H9 (cell line): ENCODE results near the gene HES1. TPM values are rescaled to one million over a fixed set of nuclear protein-coding genes. Genes with fewer than 3 reads are reported as not detected.

Experiments
- DNase-seq: peaks from one replicate; pipeline ENCODE4 v3.0.0-alpha.2; 2017
- H2AFZ ChIP-seq: one replicate; pipeline ENCODE4 v1.6.1; 2013; ENCODE audit warnings: mild to moderate bottlenecking, low read length, control low read depth, moderate library complexity
- H2AK5ac ChIP-seq: 2 replicates; pipeline ENCODE4 v1.6.1; 2013; ENCODE audit warnings: low read length, control low read depth, mixed read lengths; ENCODE audit not compliant: insufficient read length
- H2BK120ac ChIP-seq: one replicate; pipeline ENCODE4 v1.6.1; 2013; ENCODE audit warnings: low read depth, mild to moderate bottlenecking, low read length, control low read depth, inconsistent platforms; ENCODE audit not compliant: poor library complexity, severe bottlenecking
- H2BK12ac ChIP-seq: 2 replicates; pipeline ENCODE4 v1.6.1; 2013; ENCODE audit warnings: low read length, control low read depth, mixed read lengths, low read depth; ENCODE audit not compliant: insufficient read length
- H2BK15ac ChIP-seq: 2 replicates; pipeline ENCODE4 v1.6.1; 2013; ENCODE audit warnings: low read depth, low read length, control low read depth
- H2BK20ac ChIP-seq: one replicate; pipeline ENCODE4 v1.6.1; 2013; ENCODE audit warnings: low read depth, mild to moderate bottlenecking, low read length, control low read depth, inconsistent platforms; ENCODE audit not compliant: poor library complexity, severe bottlenecking
- H2BK5ac ChIP-seq: 2 replicates; pipeline ENCODE4 v1.6.1; 2013; ENCODE audit warnings: low read length, control low read depth, mixed read lengths; ENCODE audit not compliant: insufficient read length
- H3K14ac ChIP-seq: 2 replicates; pipeline ENCODE4 v1.6.1; 2013; ENCODE audit warnings: low read length, control low read depth; ENCODE audit not compliant: insufficient read depth
- H3K18ac ChIP-seq: 2 replicates; pipeline ENCODE4 v1.6.1; 2013; ENCODE audit warnings: low read depth, mild to moderate bottlenecking, mixed read lengths, low read length, control low read depth; ENCODE audit not compliant: insufficient read length
- H3K23ac ChIP-seq: 2 replicates; pipeline ENCODE4 v1.6.1; 2013; ENCODE audit warnings: low read length, control low read depth, mixed read lengths, low read depth; ENCODE audit not compliant: insufficient read length
- H3K23me2 ChIP-seq: 2 replicates; pipeline ENCODE4 v1.6.1; 2013; ENCODE audit warnings: low read depth, mild to moderate bottlenecking, mixed read lengths, low read length, control low read depth; ENCODE audit not compliant: insufficient read length, poor library complexity, severe bottlenecking
- H3K27ac ChIP-seq: 2 replicates; pipeline ENCODE4 v1.5.1; 2013; ENCODE audit warnings: low read length, control low read depth, mixed read lengths, low read depth; ENCODE audit not compliant: insufficient read length
- H3K27me3 ChIP-seq: 2 replicates; pipeline ENCODE4 v1.6.1; 2013; ENCODE audit warnings: low read length, control low read depth, inconsistent platforms; ENCODE audit not compliant: insufficient read depth
- H3K4ac ChIP-seq: 2 replicates; pipeline ENCODE4 v1.6.1; 2013; ENCODE audit warnings: low read depth, mild to moderate bottlenecking, control low read depth, inconsistent platforms, low read length, moderate library complexity
- H3K4me1 ChIP-seq: 2 replicates; pipeline ENCODE4 v1.6.1; 2013; ENCODE audit warnings: low read length, control low read depth, inconsistent platforms; ENCODE audit not compliant: insufficient read depth
- H3K4me2 ChIP-seq: 2 replicates; pipeline ENCODE4 v1.6.1; 2013; ENCODE audit warnings: low read length, control low read depth, mixed read lengths; ENCODE audit not compliant: insufficient read length, insufficient read depth
- H3K56ac ChIP-seq: 2 replicates; pipeline ENCODE4 v1.6.1; 2013; ENCODE audit warnings: low read depth, mild to moderate bottlenecking, mixed read lengths, low read length, control low read depth; ENCODE audit not compliant: insufficient read length
- H3K79me1 ChIP-seq: 2 replicates; pipeline ENCODE4 v1.6.1; 2013; ENCODE audit warnings: low read depth, mild to moderate bottlenecking, moderate library complexity, low read length, control low read depth, inconsistent platforms; ENCODE audit not compliant: insufficient read depth, poor library complexity, severe bottlenecking
- H3K79me2 ChIP-seq: 2 replicates; pipeline ENCODE4 v1.6.1; 2013; ENCODE audit warnings: low read length, control low read depth, inconsistent platforms; ENCODE audit not compliant: insufficient read depth
- H3K9ac ChIP-seq: 2 replicates; pipeline ENCODE4 v1.6.1; 2013; ENCODE audit warnings: low read length, control low read depth, mixed read lengths; ENCODE audit not compliant: insufficient read length; ENCODE audit errors: extremely low read depth
- H3K9me3 ChIP-seq: one replicate; pipeline ENCODE4 v1.6.1; 2013; ENCODE audit warnings: low read depth, low read length, inconsistent platforms; ENCODE audit not compliant: control insufficient read depth
- H3T11ph ChIP-seq: one replicate; pipeline ENCODE4 v1.6.1; 2013; ENCODE audit warnings: mild to moderate bottlenecking, low read length, control low read depth, inconsistent platforms
- H4K20me1 ChIP-seq: one replicate; pipeline ENCODE4 v1.6.1; 2013; ENCODE audit not compliant: control insufficient read depth, insufficient read length, insufficient read depth
- H4K5ac ChIP-seq: 2 replicates; pipeline ENCODE4 v1.6.1; 2013; ENCODE audit warnings: low read depth, mild to moderate bottlenecking, mixed read lengths, low read length, control low read depth; ENCODE audit not compliant: insufficient read length
- H4K8ac ChIP-seq: replicated peaks from 2 replicates; pipeline ENCODE4 v1.6.1; 2013; ENCODE audit warnings: low read length, control low read depth, mixed read lengths, low read depth; ENCODE audit not compliant: insufficient read length
- H4K91ac ChIP-seq: 2 replicates; pipeline ENCODE4 v1.6.1; 2013; ENCODE audit warnings: low read depth, mild to moderate bottlenecking, moderate library complexity, mixed read lengths, low read length, control low read depth; ENCODE audit not compliant: insufficient read length
- H3K27ac Mint-ChIP-seq, 3 experiments: 2 replicates in 2 of 3; 3 replicates in 1 of 3; pipeline ENCODE4 v1.8.0; 2020 to 2021; ENCODE audit warnings: mixed read lengths in 3 of 3, mild to moderate bottlenecking in 1 of 3, moderate library complexity in 1 of 3
- H3K27me3 Mint-ChIP-seq: 2 replicates; pipeline ENCODE4 v1.8.0; 2021; ENCODE audit warnings: low read depth, mild to moderate bottlenecking, moderate library complexity, mixed read lengths
- H3K36me3 Mint-ChIP-seq, 3 experiments: 2 replicates in 2 of 3; 3 replicates in 1 of 3; pipeline ENCODE4 v1.8.0; 2020 to 2021; ENCODE audit warnings: low read depth in 3 of 3, mixed read lengths in 3 of 3; ENCODE audit not compliant: insufficient read depth in 1 of 3
- H3K4me1 Mint-ChIP-seq, 2 experiments: 2 replicates each; pipeline ENCODE4 v1.8.0; 2020; ENCODE audit warnings: mixed read lengths in 2 of 2
- H3K4me3 Mint-ChIP-seq, 2 experiments: 2 replicates in 1 of 2; 3 replicates in 1 of 2; pipeline ENCODE4 v1.8.0; 2020 to 2021; ENCODE audit warnings: mild to moderate bottlenecking in 2 of 2, mixed read lengths in 2 of 2, moderate library complexity in 1 of 2
- H3K9me3 Mint-ChIP-seq, 2 experiments: 2 replicates in 1 of 2; 3 replicates in 1 of 2; pipeline ENCODE4 v1.8.0; 2020; ENCODE audit warnings: mild to moderate bottlenecking in 2 of 2, mixed read lengths in 2 of 2, moderate library complexity in 1 of 2
- CTCF ChIP-seq: fragments of 200-600 bp; sonication (generic); conservative IDR thresholded peaks from 3 replicates; pipeline ENCODE4 v1.8.0; 2021; ENCODE audit warnings: antibody characterized with exemption, mild to moderate bottlenecking
- WGBS: extraction: QIAGEN DNeasy Blood & Tissue Kit; methylation state at CpG from one replicate; pipeline ENCODE4 v1.1.7; 2013; ENCODE audit warnings: missing lambda C conversion rate, low lambda C conversion rate, mixed read lengths; ENCODE audit not compliant: insufficient read length; ENCODE audit errors: extremely low coverage; 5-methylcytosine and 5-hydroxymethylcytosine counted together
- total RNA-seq: library from RNA; stranded (reverse); gene quantifications from 2 replicates; pipeline ENCODE4 v1.2.1, GENCODE V29; 2021

Gene HES1
- total RNA-seq, 1 experiment from 2014 or later: 23.2 TPM

- H3K9ac ChIP-seq: no peak overlapping the region
- no peak overlapping the region for H2AK5ac ChIP-seq
- Mint-ChIP-seq H3K4me3 (no peak overlapping the region), H3K36me3 (no peaks in the 10 kb centered on the region; a peak in 1 of 7 replicates), H3K27me3 (peaks cover 6% of the 10 kb centered on the region), H3K27ac (no peak overlapping the region), H3K9me3 (0 out of 5 replicates have a peak, but pooled peaks cover 0 to under 1% of the 10 kb centered on the region in 2 experiments), H3K4me1 (peaks cover 31 to 34% of the 10 kb centered on the region in 2 experiments)
- H3K23me2 ChIP-seq: no peaks in the 10 kb centered on the region
- no peaks in the 10 kb centered on the region; the same call in 1 of the 2 replicates for H3K4me1 ChIP-seq
- no peak overlapping the region for H2AFZ ChIP-seq
- H3K79me1 ChIP-seq: no peaks in the 10 kb centered on the region
- H3K23ac ChIP-seq: no peak overlapping the region
- no peak overlapping the region for H2BK12ac ChIP-seq
- H3K79me2 ChIP-seq: no peaks in the 10 kb centered on the region
- no peak overlapping the region for H2BK5ac ChIP-seq
- no peak overlapping the region for H4K91ac ChIP-seq
- no peaks in the 10 kb centered on the region for H4K20me1 ChIP-seq
- H3K4me2 ChIP-seq: no peak overlapping the region
- H4K5ac ChIP-seq: no peak overlapping the region
- H2BK20ac ChIP-seq: no peak overlapping the region
- no peak overlapping the region for H3K56ac ChIP-seq
- H3T11ph ChIP-seq: no peak overlapping the region
- H4K8ac ChIP-seq: no peak overlapping the region
- H3K27ac ChIP-seq: no peak overlapping the region
- no peak overlapping the region for H2BK15ac ChIP-seq
- no peaks in the 10 kb centered on the region for H3K9me3 ChIP-seq
- TF ChIP-seq CTCF: no peak
- no peak overlapping the region for H3K18ac ChIP-seq
- no peak overlapping the region for H2BK120ac ChIP-seq
- no CpG with 5 or more reads among the region's 4 CpGs for WGBS
- no peak overlapping the region for H3K4ac ChIP-seq
- H3K27me3 ChIP-seq: no peaks in the 10 kb centered on the region
- no peak overlapping the region for H3K14ac ChIP-seq
- no peak for DNase-seq
Measured at GRCh38 chr3:194160158-194160557, 24.2 kb downstream of the HES1 start.
